PC-9 (cell line): ENCODE measurements around the gene FBXO34. TPM values are rescaled to one million over a fixed set of nuclear protein-coding genes. Genes with fewer than 3 reads are reported as not detected.

ENCODE experiments used
- BruUV-seq: library from RNA; stranded (reverse); fragments of 400-500 nt; replicated peaks from 2 replicates; lab custom pipeline; 2021; lab: Mats Ljungman, UMichigan
- CTCF ChIA-PET: fragments of 300-600 bp; sonication (Branson Sonifier 250); formaldehyde crosslinking; loops from one replicate; lab custom pipeline; 2022; ENCODE audit warnings: antibody characterized with exemption; lab: Charles Lee
- POLR2A ChIA-PET: fragments of 300-600 bp; sonication (Branson Sonifier 250); formaldehyde crosslinking; loops from one replicate; lab custom pipeline; 2022; ENCODE audit warnings: antibody characterized with exemption; ENCODE audit not compliant: unreplicated experiment; lab: Charles Lee
- DNase-seq, 2 experiments: peaks; one replicate each; pipeline versions ENCODE4 v3.0.0 to v3.0.0-alpha.2; 2015 to 2022; ENCODE audit warnings: mixed read lengths in 1 of 2
- H2AFZ ChIP-seq: fragments of 200-600 bp; sonication (generic); 2 replicates; pipeline ENCODE4 v1.8.1; 2017; ENCODE audit warnings: antibody characterized with exemption
- H3F3A ChIP-seq: fragments of 200-600 bp; sonication (generic); 2 replicates; pipeline ENCODE4 v1.8.1; 2017; ENCODE audit warnings: antibody characterized with exemption, mild to moderate bottlenecking, low read depth; ENCODE audit not compliant: insufficient read depth
- H3K27ac ChIP-seq: fragments of 200-600 bp; sonication (generic); 2 replicates; pipeline ENCODE4 v1.6.1; 2016; ENCODE audit warnings: mixed run types
- H3K27me3 ChIP-seq: fragments of 200-600 bp; sonication (generic); 2 replicates; pipeline ENCODE4 v1.6.1; 2016; ENCODE audit warnings: low read depth, mixed run types; ENCODE audit not compliant: insufficient read depth
- H3K36me3 ChIP-seq: fragments of 200-600 bp; sonication (generic); 2 replicates; pipeline ENCODE4 v1.6.1; 2016; ENCODE audit warnings: low read depth, mixed run types
- H3K4me1 ChIP-seq: fragments of 200-600 bp; sonication (generic); replicated peaks from 2 replicates; pipeline ENCODE4 v1.6.1; 2016; ENCODE audit warnings: mixed run types; ENCODE audit not compliant: insufficient read depth
- H3K4me2 ChIP-seq: fragments of 200-600 bp; sonication (generic); 2 replicates; pipeline ENCODE4 v1.6.1; 2017; ENCODE audit warnings: mixed run types
- H3K4me3 ChIP-seq: fragments of 200-600 bp; sonication (generic); 2 replicates; pipeline ENCODE4 v1.6.1; 2016; ENCODE audit warnings: mixed run types
- H3K79me2 ChIP-seq: fragments of 200-600 bp; sonication (generic); 2 replicates; pipeline ENCODE4 v1.6.1; 2017; ENCODE audit warnings: low read depth, mixed run types
- H3K9me2 ChIP-seq: fragments of 200-600 bp; sonication (generic); 2 replicates; pipeline ENCODE4 v1.8.1; 2017; ENCODE audit warnings: mild to moderate bottlenecking; ENCODE audit not compliant: insufficient read depth
- H3K9me3 ChIP-seq: fragments of 200-600 bp; sonication (generic); 2 replicates; pipeline ENCODE4 v1.8.1; 2016; ENCODE audit warnings: low read depth; ENCODE audit not compliant: insufficient read depth
- H4K20me1 ChIP-seq: fragments of 200-600 bp; sonication (generic); 2 replicates; pipeline ENCODE4 v1.8.1; 2017; ENCODE audit not compliant: insufficient read depth
- CTCF ChIP-seq: fragments of 200-600 bp; sonication (generic); conservative IDR thresholded peaks from 2 replicates; pipeline ENCODE4 v1.6.1; 2017; ENCODE audit warnings: mixed run types, antibody characterized with exemption, mild to moderate bottlenecking, moderate library complexity
- EZH2 ChIP-seq: fragments of 200-600 bp; sonication (generic); IDR thresholded peaks from 2 replicates; pipeline ENCODE4 v1.8.0; 2017; ENCODE audit warnings: antibody characterized with exemption, low read depth
- intact Hi-C: fragments of 100-400 bp; cut with micrococcal nuclease; formaldehyde crosslinking; loops from one replicate; pipeline ENCODE4 v1.10.0; 2022; ENCODE audit not compliant: unreplicated experiment
- total RNA-seq: library from RNA; stranded (reverse); gene quantifications from 2 replicates; pipeline ENCODE4 v1.2.3, GENCODE V29; 2021

FBXO34 gene
- total RNA-seq, 1 experiment from 2014 or later: 32.8 TPM

GRCh38 chr14:55272387-55272786 is 1.2 kb downstream of the FBXO34 start:
- Histone ChIP-seq H3K27me3 (no peaks in the 10 kb centered on the region), H2AFZ (peak overlapping the region; percentile 84), H3F3A (no peaks in the 10 kb centered on the region), H4K20me1 (peaks cover 23% of the 10 kb centered on the region; the same call in 1 of the 2 replicates), H3K79me2 (peaks cover 57% of the 10 kb centered on the region), H3K9me2 (no peaks in the 10 kb centered on the region), H3K4me1 (peaks cover 37% of the 10 kb centered on the region), H3K27ac (peak overlapping the region; percentile 71), H3K4me3 (peak overlapping the region; percentile 98), H3K9me3 (no peaks in the 10 kb centered on the region), H3K4me2 (peak overlapping the region; percentile 90), H3K36me3 (no peaks in the 10 kb centered on the region)
- POLR2A ChIA-PET: interaction anchor here (0.7 kb wide), 2 partner anchors 15 to 588 kb away, joined by 4 to 9 read pairs; no protein-coding TSS in a partner anchor
- BruUV-seq: no TSS peak
- DNase-seq: no peak
- CTCF ChIA-PET: interaction anchor here (0.7 to 0.8 kb wide), 3 partner anchors 23 to 242 kb away, joined by 3 to 7 read pairs (median 4); no protein-coding TSS in a partner anchor
- intact Hi-C loops: loop anchor here (5.0 kb wide), 2 partner anchors 65 to 140 kb away; partner anchors contain the start of gene ATG14
- TF ChIP-seq EZH2 (no peak), CTCF (no peak)

GRCh38 chr14:55272922-55273321 is 1.7 kb downstream of the FBXO34 start:
- H3K4me1 ChIP-seq: peaks cover 37% of the 10 kb centered on the region
- intact Hi-C loops: loop anchor here (5.0 kb wide), 2 partner anchors 64 to 139 kb away; partner anchors contain the start of gene ATG14

GRCh38 chr14:55274146-55274545 is 2.9 kb downstream of the FBXO34 start:
- no peak overlapping the region for H3K27ac ChIP-seq
- no peaks in the 10 kb centered on the region for H3K36me3 ChIP-seq
- H2AFZ ChIP-seq: no peak overlapping the region
- CTCF ChIA-PET: no interaction called here
- DNase-seq: no peak
- BruUV-seq: no TSS peak
- no peaks in the 10 kb centered on the region for H3F3A ChIP-seq
- intact Hi-C loops: loop anchor here (5.0 kb wide), 2 partner anchors 63 to 138 kb away; partner anchors contain the start of gene ATG14
- H3K4me1 ChIP-seq: peaks cover 37% of the 10 kb centered on the region
- no peaks in the 10 kb centered on the region for H3K27me3 ChIP-seq
- H3K9me3 ChIP-seq: no peaks in the 10 kb centered on the region
- no peaks in the 10 kb centered on the region for H3K9me2 ChIP-seq
- POLR2A ChIA-PET: no interaction called here
- H3K79me2 ChIP-seq: peaks cover 75% of the 10 kb centered on the region
- H3K4me3 ChIP-seq: no peak overlapping the region
- peak overlapping the region; percentile 90 for H3K4me2 ChIP-seq
- H4K20me1 ChIP-seq: peaks cover 28% of the 10 kb centered on the region
- no peak for TF ChIP-seq CTCF
- TF ChIP-seq EZH2: no peak

More at GRCh38 chr14:55272922-55273321, 1.7 kb downstream of the FBXO34 start:
- ChIA-PET CTCF (interaction anchor here (0.6 kb wide), 1 partner anchor 81 kb away, joined by 5 read pairs; no protein-coding TSS in a partner anchor), POLR2A (interaction anchor here (0.5 kb wide), 1 partner anchor 112 kb away, joined by 4 read pairs; no protein-coding TSS in a partner anchor)
- Histone ChIP-seq H4K20me1 (peaks cover 28% of the 10 kb centered on the region), H3K36me3 (no peaks in the 10 kb centered on the region), H3K4me2 (peak overlapping the region; percentile 90), H3K79me2 (peaks cover 63% of the 10 kb centered on the region), H3K27ac (peak overlapping the region; percentile 71), H3F3A (no peaks in the 10 kb centered on the region), H3K9me2 (no peaks in the 10 kb centered on the region), H2AFZ (no peak overlapping the region), H3K9me3 (no peaks in the 10 kb centered on the region), H3K27me3 (no peaks in the 10 kb centered on the region), H3K4me3 (peak overlapping the region; percentile 98)
- BruUV-seq: TSS peak; percentile 29
- TF ChIP-seq EZH2: no peak
- TF ChIP-seq CTCF: no peak
- DNase-seq: peak in 1 of 2 experiments; percentile 61
